Breast epithelium (tissue), 4 donors: ENCODE measurements around the gene PANK3. TPM values are rescaled to one million over a fixed set of nuclear protein-coding genes. Genes with fewer than 3 reads are reported as not detected.
"Not testable (repeated sequence)": the region's sequence is repeated elsewhere in the genome, so short reads cannot be mapped to it uniquely, and the experiment has no call there.

Source experiments
- DNase-seq, 2 donors: peaks; one replicate each; pipeline ENCODE4 v3.0.0-alpha.2; 2019; ENCODE audit warnings: low spot score in 2 of 2
- H3K27ac ChIP-seq, 2 donors: fragments of 200-600 bp; sonication (generic) in 1 of 2; one replicate each; pipeline ENCODE4 v1.5.1; 2016 to 2019; ENCODE audit warnings: mild to moderate bottlenecking in 1 of 2
- H3K27me3 ChIP-seq, 2 donors: fragments of 200-600 bp; sonication (generic) in 1 of 2; one replicate each; pipeline versions ENCODE4 v1.5.1 to v1.6.0; 2017 to 2019; ENCODE audit warnings: control low read depth in 1 of 2, mild to moderate bottlenecking in 1 of 2
- H3K36me3 ChIP-seq: fragments of 200-600 bp; one replicate; pipeline ENCODE4 v1.5.1; 2019
- H3K4me1 ChIP-seq, 2 donors: fragments of 200-600 bp; sonication (generic); one replicate each; pipeline ENCODE4 v1.5.1; 2016 to 2019; ENCODE audit warnings: control low read depth in 1 of 2
- H3K4me3 ChIP-seq, 3 donors: fragments of 200-600 bp; sonication (generic); 1 replicate in 2 of 3; 2 replicates in 1 of 3; pipeline ENCODE4 v1.5.1; 2016 to 2019; ENCODE audit warnings: mild to moderate bottlenecking in 3 of 3, moderate library complexity in 2 of 3
- H3K9me3 ChIP-seq, 2 donors: fragments of 200-600 bp; sonication (generic) in 1 of 2; one replicate each; pipeline ENCODE4 v1.5.1; 2016 to 2019; ENCODE audit warnings: control low read depth in 1 of 2
- POLR2A ChIP-seq: fragments of 450-650 bp; IDR thresholded peaks from one replicate; pipeline ENCODE4 v1.6.1; 2016; ENCODE audit warnings: antibody characterized with exemption, mild to moderate bottlenecking, moderate library complexity
- POLR2AphosphoS5 ChIP-seq, 3 donors: sonication (generic); formaldehyde crosslinking; IDR thresholded peaks; one replicate each; pipeline ENCODE4 v1.6.1; 2017; ENCODE audit warnings: antibody characterized with exemption in 3 of 3
- intact Hi-C: fragments of 100-400 bp; cut with DNase I; formaldehyde crosslinking; loops from one replicate; pipeline ENCODE4 v1.15.1; 2023; ENCODE audit warnings: low total_unique reads
- total RNA-seq, 3 donors: library from RNA; depleted of rRNA; stranded (reverse); fragments of >200 nt; gene quantifications; one replicate each; pipeline ENCODE4 v1.1.0, GENCODE V29; 2016
- TF ChIP-seq, protein P1 (sequence below), 3 donors: fragments of 450-650 bp; IDR thresholded peaks; one replicate each; pipeline ENCODE4 v1.5.1; 2016 to 2017; ENCODE audit warnings: antibody characterized with exemption in 3 of 3, mild to moderate bottlenecking in 3 of 3, moderate library complexity in 3 of 3

PANK3 gene
- total RNA-seq, 3 donors from 2014 or later = 29.9 to 56.1 (median 41.0) TPM

- DNase-seq = no peak
- Histone ChIP-seq H3K9me3 (no peaks in the 10 kb centered on the region), H3K36me3 (no peaks in the 10 kb centered on the region), H3K4me3 (no peak overlapping the region), H3K27ac (no peak overlapping the region), H3K27me3 (no peaks in the 10 kb centered on the region), H3K4me1 (no peaks in the 10 kb centered on the region)
- intact Hi-C loops = no loop called here
- TF ChIP-seq POLR2AphosphoS5 (IDR thresholded peaks at IDR 0.05) (no peak), POLR2A (no peak)
- TF ChIP-seq, protein P1, sequence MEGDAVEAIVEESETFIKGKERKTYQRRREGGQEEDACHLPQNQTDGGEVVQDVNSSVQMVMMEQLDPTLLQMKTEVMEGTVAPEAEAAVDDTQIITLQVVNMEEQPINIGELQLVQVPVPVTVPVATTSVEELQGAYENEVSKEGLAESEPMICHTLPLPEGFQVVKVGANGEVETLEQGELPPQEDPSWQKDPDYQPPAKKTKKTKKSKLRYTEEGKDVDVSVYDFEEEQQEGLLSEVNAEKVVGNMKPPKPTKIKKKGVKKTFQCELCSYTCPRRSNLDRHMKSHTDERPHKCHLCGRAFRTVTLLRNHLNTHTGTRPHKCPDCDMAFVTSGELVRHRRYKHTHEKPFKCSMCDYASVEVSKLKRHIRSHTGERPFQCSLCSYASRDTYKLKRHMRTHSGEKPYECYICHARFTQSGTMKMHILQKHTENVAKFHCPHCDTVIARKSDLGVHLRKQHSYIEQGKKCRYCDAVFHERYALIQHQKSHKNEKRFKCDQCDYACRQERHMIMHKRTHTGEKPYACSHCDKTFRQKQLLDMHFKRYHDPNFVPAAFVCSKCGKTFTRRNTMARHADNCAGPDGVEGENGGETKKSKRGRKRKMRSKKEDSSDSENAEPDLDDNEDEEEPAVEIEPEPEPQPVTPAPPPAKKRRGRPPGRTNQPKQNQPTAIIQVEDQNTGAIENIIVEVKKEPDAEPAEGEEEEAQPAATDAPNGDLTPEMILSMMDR (IDR thresholded peaks at IDR 0.05) = no peak
These were observed 25.6 kb downstream of the PANK3 start for GRCh38 chr5:168553377-168554130.

GRCh38 chr5:168552146-168552545, 27.0 kb downstream of the PANK3 start:
- DNase-seq = no peak
- no peaks in the 10 kb centered on the region for H3K36me3 ChIP-seq
- TF ChIP-seq, protein P1 (IDR thresholded peaks at IDR 0.05) = no peak
- no peak for TF ChIP-seq POLR2AphosphoS5 (IDR thresholded peaks at IDR 0.05)
- TF ChIP-seq POLR2A = no peak
- H3K9me3 ChIP-seq = no peaks in the 10 kb centered on the region
- no peaks in the 10 kb centered on the region for H3K4me1 ChIP-seq
- H3K4me3 ChIP-seq = no peak overlapping the region
- intact Hi-C loops = no loop called here
- H3K27ac ChIP-seq = no peak overlapping the region
- H3K27me3 ChIP-seq = no peaks in the 10 kb centered on the region

GRCh38 chr5:168550656-168551055, 28.5 kb downstream of the PANK3 start:
- no peak for DNase-seq
- intact Hi-C loops = no loop called here
- TF ChIP-seq POLR2AphosphoS5 (IDR thresholded peaks at IDR 0.05) (no peak), POLR2A (no peak)
- TF ChIP-seq, protein P1 (IDR thresholded peaks at IDR 0.05) = no peak
- Histone ChIP-seq H3K27me3 (no peaks in the 10 kb centered on the region), H3K9me3 (no peaks in the 10 kb centered on the region), H3K27ac (no peak overlapping the region), H3K36me3 (no peaks in the 10 kb centered on the region), H3K4me3 (no peak overlapping the region), H3K4me1 (no peaks in the 10 kb centered on the region)

DNA sequence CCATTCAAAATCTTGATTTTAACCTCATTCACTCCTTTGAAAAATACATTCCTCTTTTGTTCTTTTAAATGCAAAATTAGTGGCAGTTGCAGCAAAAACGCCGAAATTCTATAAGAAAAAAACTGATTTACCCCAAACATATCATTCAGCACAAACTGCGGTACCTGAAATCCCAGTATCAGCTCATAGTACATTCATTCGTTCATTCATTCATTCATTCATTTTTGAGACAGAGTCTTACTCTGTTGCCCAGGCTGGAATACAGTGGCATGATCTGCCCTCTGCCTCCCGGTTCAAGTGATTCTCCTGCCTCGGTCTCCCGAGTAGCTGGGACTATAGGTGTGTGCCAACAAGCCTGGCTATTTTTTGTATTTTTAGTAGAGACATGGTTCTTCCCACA, 29.6 kb downstream of the PANK3 start:
- no peak for DNase-seq
- TF ChIP-seq POLR2A = no peak
- TF ChIP-seq, protein P1 (IDR thresholded peaks at IDR 0.05) = no peak
- TF ChIP-seq POLR2AphosphoS5 (IDR thresholded peaks at IDR 0.05) = no peak
- intact Hi-C loops = no loop called here

GRCh38 chr5:168537176-168537575, 42.0 kb downstream of the PANK3 start:
- no peak overlapping the region for H3K27ac ChIP-seq
- H3K4me3 ChIP-seq = no peak overlapping the region
- DNase-seq = no peak
- H3K9me3 ChIP-seq = no peaks in the 10 kb centered on the region
- H3K4me1 ChIP-seq = no peaks in the 10 kb centered on the region
- TF ChIP-seq POLR2AphosphoS5 (IDR thresholded peaks at IDR 0.05) (no peak), POLR2A (no peak)
- TF ChIP-seq, protein P1 (IDR thresholded peaks at IDR 0.05) = no peak
- intact Hi-C loops = no loop called here
- no peaks in the 10 kb centered on the region for H3K36me3 ChIP-seq
- H3K27me3 ChIP-seq = no peaks in the 10 kb centered on the region

More for the DNA sequence above, 29.6 kb downstream of the PANK3 start:
- no peaks in the 10 kb centered on the region for H3K9me3 ChIP-seq
- H3K27me3 ChIP-seq = no peaks in the 10 kb centered on the region
- H3K4me1 ChIP-seq = no peaks in the 10 kb centered on the region
- H3K27ac ChIP-seq = no peak overlapping the region
- H3K4me3 ChIP-seq = no peak overlapping the region
- H3K36me3 ChIP-seq = no peaks in the 10 kb centered on the region

DNA sequence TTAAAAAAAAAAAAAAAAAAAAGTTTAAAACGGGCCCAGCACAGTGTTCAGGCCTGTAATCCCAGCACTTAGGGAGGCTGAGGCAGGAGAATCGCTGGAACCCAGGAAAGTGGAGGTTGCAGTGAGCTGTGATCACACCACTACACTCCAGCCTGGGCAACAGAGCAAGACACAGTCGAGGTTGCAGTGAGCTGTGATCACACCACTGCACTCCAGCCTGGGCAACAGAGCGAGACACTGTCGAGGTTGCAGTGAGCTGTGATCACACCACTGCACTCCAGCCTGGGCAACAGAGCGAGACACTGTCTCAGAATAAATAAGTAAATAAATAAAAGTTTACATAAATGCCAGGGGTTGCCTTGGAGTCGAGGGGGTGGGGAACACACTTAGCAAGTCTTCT, 44.8 kb downstream of the PANK3 start:
- H3K9me3 ChIP-seq, H3K27me3 ChIP-seq, H3K4me3 ChIP-seq, H3K27ac ChIP-seq, H3K36me3 ChIP-seq, DNase-seq, intact Hi-C loops, H3K4me1 ChIP-seq: not testable (repeated sequence)
